WTC11 (cell line): ENCODE results near the gene PTGES2.

Experiments
- CREB1 ChIP-seq: sonication (generic); formaldehyde crosslinking; IDR thresholded peaks from 2 replicates; pipeline ENCODE4 v1.8.0; 2023; ENCODE audit warnings: mild to moderate bottlenecking, missing genetic modification reagents
- CTCF ChIP-seq: fragments of 200-600 bp; IDR thresholded peaks from 2 replicates; pipeline ENCODE4 v1.8.0; 2022; ENCODE audit warnings: antibody characterized with exemption
- E2F5 ChIP-seq: sonication (generic); formaldehyde crosslinking; IDR thresholded peaks from 2 replicates; pipeline ENCODE4 v1.8.1; 2022; ENCODE audit warnings: mild to moderate bottlenecking, moderate library complexity, missing genetic modification reagents
- EMX1 ChIP-seq: fragments of 250-450 bp; sonication (Bioruptor Pico); IDR thresholded peaks from 2 replicates; pipeline ENCODE4 v1.8.0; 2021; ENCODE audit warnings: mild to moderate bottlenecking
- ETV6 ChIP-seq: sonication (generic); formaldehyde crosslinking; IDR thresholded peaks from 2 replicates; pipeline ENCODE4 v1.8.1; 2022; ENCODE audit warnings: mild to moderate bottlenecking, missing genetic modification reagents
- FOXK1 ChIP-seq: sonication (generic); formaldehyde crosslinking; IDR thresholded peaks from 2 replicates; pipeline ENCODE4 v1.8.0; 2022; ENCODE audit warnings: mild to moderate bottlenecking, moderate library complexity, missing genetic modification reagents
- RELA ChIP-seq: sonication (generic); formaldehyde crosslinking; IDR thresholded peaks from 2 replicates; pipeline ENCODE4 v1.8.1; 2022; ENCODE audit warnings: missing genetic modification reagents, mild to moderate bottlenecking, borderline replicate concordance
- TEAD4 ChIP-seq: sonication (generic); formaldehyde crosslinking; IDR thresholded peaks from 2 replicates; pipeline ENCODE4 v1.8.0; 2022; ENCODE audit warnings: mild to moderate bottlenecking, missing genetic modification reagents
- ZNF121 ChIP-seq: sonication (generic); formaldehyde crosslinking; IDR thresholded peaks from 2 replicates; pipeline ENCODE4 v1.8.0; 2023; ENCODE audit warnings: missing genetic modification reagents
- TF ChIP-seq, protein P1 (sequence below): fragments of 250-450 bp; sonication (Bioruptor Pico); IDR thresholded peaks from 2 replicates; pipeline ENCODE4 v1.8.0; 2021; ENCODE audit warnings: mild to moderate bottlenecking

DNA sequence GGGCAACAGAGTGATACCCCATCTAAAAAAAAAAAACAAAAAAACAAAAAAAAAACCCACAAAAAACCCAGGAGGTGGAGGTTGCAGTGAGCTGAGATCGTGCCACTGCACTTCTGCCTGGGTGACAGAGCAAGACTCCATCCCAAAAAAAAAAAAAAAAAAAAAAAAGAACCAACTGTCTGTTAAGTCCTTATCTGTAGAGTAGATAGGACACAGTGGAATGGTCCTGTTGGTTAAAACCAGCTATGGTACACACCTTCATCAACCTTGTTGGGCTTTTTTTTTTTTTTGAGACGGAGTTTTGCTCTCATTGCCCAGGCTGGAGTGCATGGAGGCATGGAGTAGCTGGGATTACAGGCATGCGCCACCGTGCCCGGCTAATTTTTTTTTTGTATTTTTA, 47.3 kb downstream of the PTGES2 start:
- TF ChIP-seq CTCF (no peak), EMX1 (no peak), CREB1 (CRISPR knock-in tag) (no peak), E2F5 (CRISPR knock-in tag) (no peak), ZNF121 (CRISPR knock-in tag) (no peak), TEAD4 (no peak), RELA (CRISPR knock-in tag) (no peak), ETV6 (CRISPR knock-in tag) (no peak), FOXK1 (CRISPR knock-in tag) (no peak)
- TF ChIP-seq, protein P1, sequence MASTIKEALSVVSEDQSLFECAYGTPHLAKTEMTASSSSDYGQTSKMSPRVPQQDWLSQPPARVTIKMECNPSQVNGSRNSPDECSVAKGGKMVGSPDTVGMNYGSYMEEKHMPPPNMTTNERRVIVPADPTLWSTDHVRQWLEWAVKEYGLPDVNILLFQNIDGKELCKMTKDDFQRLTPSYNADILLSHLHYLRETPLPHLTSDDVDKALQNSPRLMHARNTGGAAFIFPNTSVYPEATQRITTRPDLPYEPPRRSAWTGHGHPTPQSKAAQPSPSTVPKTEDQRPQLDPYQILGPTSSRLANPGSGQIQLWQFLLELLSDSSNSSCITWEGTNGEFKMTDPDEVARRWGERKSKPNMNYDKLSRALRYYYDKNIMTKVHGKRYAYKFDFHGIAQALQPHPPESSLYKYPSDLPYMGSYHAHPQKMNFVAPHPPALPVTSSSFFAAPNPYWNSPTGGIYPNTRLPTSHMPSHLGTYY (CRISPR knock-in tag) = no peak
